Endometrial microvascular endothelial cells (primary cell): Measurements from ENCODE around the gene MTMR10. TPM values are rescaled to one million over a fixed set of nuclear protein-coding genes. Genes with fewer than 3 reads are reported as not detected.

Experiments
- in situ Hi-C: cut with HindIII; loops from 2 replicates; pipeline ENCODE4 v1.10.0; 2017; ENCODE audit warnings: low sequenced_read_pairs, low pct_unique_long_range_greater_than_20kb; ENCODE audit errors: inconsistent ontology term
- total RNA-seq: library from RNA; depleted of rRNA; stranded (reverse); fragments of >200 nt; gene quantifications from one replicate; pipeline ENCODE4 v1.2.3, GENCODE V29; 2015; ENCODE audit errors: inconsistent ontology term

Gene MTMR10
- total RNA-seq, 1 donor from 2014 or later = 34.8 TPM

GRCh38 chr15:31017311-31017710, 25.9 kb upstream of the MTMR10 start:
- in situ Hi-C loops = no loop called here

- in situ Hi-C loops = no loop called here
Observed at GRCh38 chr15:31016446-31016915, 25.1 kb upstream of the MTMR10 start.

- in situ Hi-C loops = no loop called here
Observed at GRCh38 chr15:31014608-31014925, 23.1 kb upstream of the MTMR10 start.

- in situ Hi-C loops = no loop called here
Observed at GRCh38 chr15:31013863-31014607, 22.6 kb upstream of the MTMR10 start.

GRCh38 chr15:31012455-31012854, 21.0 kb upstream of the MTMR10 start:
- in situ Hi-C loops = no loop called here

GRCh38 chr15:31010036-31010435, 18.6 kb upstream of the MTMR10 start:
- in situ Hi-C loops = no loop called here

GRCh38 chr15:31005660-31006059, 14.2 kb upstream of the MTMR10 start:
- in situ Hi-C loops = no loop called here

GRCh38 chr15:31004220-31004733, 12.8 kb upstream of the MTMR10 start:
- in situ Hi-C loops = no loop called here

- in situ Hi-C loops = no loop called here
Observed at GRCh38 chr15:31001702-31002101, 10.3 kb upstream of the MTMR10 start.

- in situ Hi-C loops = no loop called here
Observed at GRCh38 chr15:30999729-31000128, 8.3 kb upstream of the MTMR10 start.

GRCh38 chr15:30997270-30997669, 5.8 kb upstream of the MTMR10 start:
- in situ Hi-C loops = no loop called here

GRCh38 chr15:30992249-30992864, 929 bp upstream of the MTMR10 start:
- in situ Hi-C loops = no loop called here

- in situ Hi-C loops = no loop called here
Observed at GRCh38 chr15:30990446-30991254, 778 bp downstream of the MTMR10 start.

- in situ Hi-C loops = no loop called here
Observed at GRCh38 chr15:30990036-30990435, 1.4 kb downstream of the MTMR10 start.

- in situ Hi-C loops = no loop called here
Observed at GRCh38 chr15:30985081-30985531, 6.3 kb downstream of the MTMR10 start.

GRCh38 chr15:30984542-30984941, 6.9 kb downstream of the MTMR10 start:
- in situ Hi-C loops = no loop called here

GRCh38 chr15:30984118-30984517, 7.3 kb downstream of the MTMR10 start:
- in situ Hi-C loops = no loop called here

- in situ Hi-C loops = no loop called here
Observed at GRCh38 chr15:30979457-30979856, 12.0 kb downstream of the MTMR10 start.

- in situ Hi-C loops = no loop called here
Observed at GRCh38 chr15:30978328-30978727, 13.1 kb downstream of the MTMR10 start.
